Pulmonary artery endothelial cell (primary cell): ENCODE results near the gene ZFY. TPM values are rescaled to one million over a fixed set of nuclear protein-coding genes. Genes with fewer than 3 reads are reported as not detected.

Source experiments
- DNase-seq: peaks from one replicate; pipeline ENCODE4 v3.0.0-alpha.2; 2011; ENCODE audit warnings: low read depth, low spot score
- total RNA-seq: library from RNA; depleted of rRNA; stranded (reverse); fragments of >200 nt; gene quantifications from 2 replicates; pipeline ENCODE4 v1.2.3, GENCODE V29; 2014

The ZFY gene
- total RNA-seq, result 11.7 and 14.9 TPM in 2 replicates

GRCh38 chrY:2934861-2935715 is at the start of gene ZFY:
Gene ZFY (plus strand): TSS chrY:2935381. CDS start chrY:2953937, 18,556 bp downstream.
- no peak for DNase-seq

- no peak for DNase-seq
Observed at GRCh38 chrY:2885880-2886279, 49.3 kb upstream of the ZFY start.

GRCh38 chrY:2887386-2887785 is 47.8 kb upstream of the ZFY start:
- DNase-seq, result no peak

- DNase-seq, result no peak
Observed at GRCh38 chrY:2887955-2888354, 47.2 kb upstream of the ZFY start.

- DNase-seq, result no peak
Observed at GRCh38 chrY:2893471-2893870, 41.7 kb upstream of the ZFY start.

- no peak for DNase-seq
Observed at GRCh38 chrY:2896050-2896449, 39.1 kb upstream of the ZFY start.

- no peak for DNase-seq
Observed at GRCh38 chrY:2907356-2907755, 27.8 kb upstream of the ZFY start.

- no peak for DNase-seq
Observed at GRCh38 chrY:2913066-2913815, 21.9 kb upstream of the ZFY start.

GRCh38 chrY:2934078-2934477 is 1.1 kb upstream of the ZFY start:
- DNase-seq, result no peak

- no peak for DNase-seq
Observed at GRCh38 chrY:2935716-2936435, 695 bp downstream of the ZFY start.

- no peak for DNase-seq
Observed at GRCh38 chrY:2936436-2936750, 1.2 kb downstream of the ZFY start.

GRCh38 chrY:2937149-2937548 is 2.0 kb downstream of the ZFY start:
- DNase-seq, result no peak

- DNase-seq, result no peak
Observed at GRCh38 chrY:2949590-2950252, 14.5 kb downstream of the ZFY start.

- DNase-seq, result no peak
Observed at GRCh38 chrY:2950655-2951054, 15.5 kb downstream of the ZFY start.

GRCh38 chrY:2952912-2953311 is 17.7 kb downstream of the ZFY start:
- DNase-seq, result no peak

- DNase-seq, result no peak
Observed at GRCh38 chrY:2954735-2955134, 19.6 kb downstream of the ZFY start.

- no peak for DNase-seq
Observed at GRCh38 chrY:2955561-2955960, 20.4 kb downstream of the ZFY start.

- no peak for DNase-seq
Observed at GRCh38 chrY:2962061-2962460, 26.9 kb downstream of the ZFY start.

- no peak for DNase-seq
Observed at GRCh38 chrY:2964814-2965213, 29.6 kb downstream of the ZFY start.

GRCh38 chrY:2965629-2966028 is 30.4 kb downstream of the ZFY start:
- no peak for DNase-seq

GRCh38 chrY:2969561-2969960 is 34.4 kb downstream of the ZFY start:
- DNase-seq, result no peak

GRCh38 chrY:2972708-2973107 is 37.5 kb downstream of the ZFY start:
- DNase-seq, result no peak
